NCI-H510A treated with DMSO at 0.1 percent for 48 hours (cell line): ENCODE data around the gene TFPI.
A peak's percentile ranks its signal among the peaks of the same experiment; 100 is the strongest.

Experiments
- DNase-seq: peaks from one replicate; lab custom pipeline; 2025; lab: John Stamatoyannopoulos, UW

The TFPI gene

DNA sequence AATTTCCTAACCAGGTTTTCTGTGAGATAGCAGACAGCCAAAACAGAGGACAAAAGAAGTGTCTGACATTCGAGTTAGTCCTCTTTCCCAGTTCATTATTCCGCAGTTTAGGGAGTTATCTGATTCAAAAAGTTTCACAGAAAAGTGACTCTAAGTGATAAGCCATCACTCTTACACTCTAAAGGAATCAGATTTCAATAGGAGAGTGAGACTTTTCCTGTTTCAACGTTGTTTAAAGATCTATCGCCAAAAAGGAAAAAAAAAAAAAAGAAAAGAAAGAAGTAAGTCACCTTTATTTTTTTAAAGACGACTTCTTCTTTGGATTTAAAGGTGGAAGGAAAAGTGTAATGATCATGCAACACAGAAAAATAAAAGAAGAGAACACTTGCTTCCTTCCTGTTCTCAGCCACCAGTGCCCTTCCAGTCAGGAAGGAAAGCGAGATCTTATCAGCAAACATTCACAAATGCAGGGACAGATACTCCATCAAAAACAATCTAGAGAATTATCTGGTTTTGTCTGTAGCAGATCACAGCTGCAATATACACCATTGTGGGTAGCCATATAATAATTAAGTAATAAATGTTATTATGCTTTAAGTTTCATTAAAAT, 49.8 kb downstream of the TFPI start:
- no peak for DNase-seq

GRCh38 chr2:187503700-187504099, 50.5 kb downstream of the TFPI start:
- DNase-seq, result no peak

GRCh38 chr2:187502467-187502866, 51.8 kb downstream of the TFPI start:
- no peak for DNase-seq

DNA sequence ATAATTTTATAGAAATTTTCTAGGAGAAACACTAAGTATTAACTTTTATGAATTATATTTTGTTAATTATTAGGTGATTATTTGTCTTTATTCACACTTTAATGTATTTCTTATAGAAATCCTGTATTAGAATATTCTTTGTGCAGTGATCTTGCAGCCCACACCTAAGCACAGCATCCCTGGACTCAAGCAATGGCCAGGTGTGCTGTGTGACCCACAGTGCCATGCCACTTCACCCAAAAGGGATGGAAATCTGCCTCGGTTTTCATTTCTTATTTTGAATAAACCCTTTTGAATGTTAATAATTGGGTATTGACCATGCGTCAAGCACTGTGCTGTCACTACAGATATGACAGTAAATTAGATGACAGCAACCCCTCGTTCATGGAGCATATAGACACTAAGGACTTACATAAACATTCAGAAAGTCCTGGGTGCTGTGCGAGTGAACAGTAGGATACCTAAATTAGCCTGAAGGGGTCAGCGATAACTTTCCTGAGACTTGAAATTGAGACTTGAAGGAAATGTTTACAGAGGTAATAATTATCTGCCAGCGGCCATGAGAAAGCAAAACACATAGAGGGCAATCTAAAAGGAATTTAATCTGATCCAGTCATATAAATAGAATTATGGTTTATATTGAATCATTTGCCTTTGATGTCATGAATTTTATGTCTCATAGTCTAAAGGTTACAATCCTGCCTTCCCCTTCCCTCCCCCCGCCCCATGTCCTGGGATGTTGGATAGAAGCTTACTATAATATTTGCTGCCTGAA, 53.5 kb downstream of the TFPI start:
- DNase-seq, result peak; percentile 28

DNA sequence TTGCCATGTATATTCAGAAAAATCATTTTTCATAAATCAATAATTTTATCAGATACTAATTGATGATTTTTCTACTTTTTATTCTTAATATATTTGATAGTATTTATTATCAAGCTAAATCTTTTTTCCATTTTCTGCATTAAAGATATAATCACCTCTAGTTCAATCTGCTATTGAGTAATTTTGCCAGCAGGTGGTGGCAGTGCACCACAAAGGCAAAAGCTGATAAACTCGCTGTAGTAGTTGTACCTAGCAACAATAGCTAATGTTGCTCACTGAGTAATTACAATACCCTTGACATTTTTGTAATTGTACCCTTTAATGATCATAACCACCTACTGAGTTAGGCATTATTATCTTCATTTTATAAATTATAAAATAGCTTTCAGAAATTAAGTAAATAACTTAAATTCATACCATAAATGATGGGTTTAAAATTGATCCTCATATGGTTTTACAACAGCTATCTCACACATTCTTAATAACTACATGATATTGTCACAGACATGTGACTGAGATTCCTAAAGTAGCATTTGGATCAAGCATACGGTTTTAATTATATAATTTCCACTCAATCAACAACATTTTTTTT, 54.2 kb downstream of the TFPI start:
- DNase-seq, result peak; percentile 81

DNA sequence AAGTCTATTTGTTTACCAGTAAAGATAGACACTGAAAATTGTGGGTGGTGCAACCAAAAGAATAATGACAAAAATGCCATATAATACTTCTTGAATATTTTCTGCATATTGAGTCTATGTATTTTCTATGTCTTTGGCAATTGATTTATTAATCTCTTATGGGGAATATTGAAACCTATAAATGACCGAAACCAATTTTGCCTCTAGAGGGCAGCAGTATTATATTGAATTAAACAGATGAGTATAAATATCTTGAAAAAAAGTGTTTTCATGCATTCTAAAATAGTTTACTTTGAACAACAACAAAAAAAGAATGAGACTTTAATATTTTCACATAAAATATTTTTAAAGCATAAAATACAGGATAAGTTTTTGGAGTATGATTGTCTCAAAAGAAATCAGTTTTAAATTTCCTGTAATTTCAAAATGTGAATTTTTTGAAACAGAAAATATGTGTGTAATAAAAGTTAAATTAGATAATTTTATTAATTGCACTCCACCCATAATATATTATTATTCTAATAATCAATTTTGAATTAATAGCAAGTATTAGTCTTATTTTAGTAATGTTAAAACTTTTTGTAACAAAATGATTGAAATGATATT, 56.3 kb downstream of the TFPI start:
- DNase-seq, result peak; percentile 32

DNA sequence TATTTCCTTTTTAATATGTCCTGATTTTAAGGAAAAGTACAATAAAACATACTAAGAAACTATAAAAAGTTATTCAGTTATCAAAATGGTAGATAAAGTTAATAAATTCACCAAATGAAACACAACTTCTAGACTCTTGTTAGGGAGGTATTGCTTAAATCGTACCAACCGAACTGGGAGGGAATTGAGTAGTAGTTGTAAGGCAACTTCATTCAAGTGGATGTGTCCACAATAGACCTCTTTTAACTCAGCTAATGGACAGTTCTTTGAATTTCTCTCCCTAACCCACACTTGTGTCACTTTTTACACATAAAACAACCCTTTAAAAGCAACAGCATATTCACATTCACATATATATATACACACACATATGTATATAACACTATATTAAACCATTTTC, 57.1 kb downstream of the TFPI start:
- DNase-seq, result no peak

DNA sequence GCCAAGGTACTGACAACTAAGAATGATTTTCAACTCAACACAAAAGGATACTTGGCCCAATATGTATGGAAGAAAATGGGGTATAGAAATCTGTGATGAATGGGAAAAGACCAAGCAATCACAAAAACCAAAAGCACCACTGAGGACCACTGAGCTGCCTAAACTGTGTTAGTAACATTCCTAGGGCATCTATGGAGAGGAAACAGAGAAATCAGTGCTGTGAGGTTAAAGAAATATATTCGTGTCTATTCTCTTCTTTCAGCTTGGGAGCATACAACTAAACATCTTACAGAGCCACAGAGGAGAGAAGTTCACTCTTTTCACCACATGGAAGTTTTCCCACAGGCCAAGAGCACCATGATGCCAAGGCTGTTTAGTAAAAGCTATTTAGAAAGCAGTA, 58.9 kb downstream of the TFPI start:
- no peak for DNase-seq

DNA sequence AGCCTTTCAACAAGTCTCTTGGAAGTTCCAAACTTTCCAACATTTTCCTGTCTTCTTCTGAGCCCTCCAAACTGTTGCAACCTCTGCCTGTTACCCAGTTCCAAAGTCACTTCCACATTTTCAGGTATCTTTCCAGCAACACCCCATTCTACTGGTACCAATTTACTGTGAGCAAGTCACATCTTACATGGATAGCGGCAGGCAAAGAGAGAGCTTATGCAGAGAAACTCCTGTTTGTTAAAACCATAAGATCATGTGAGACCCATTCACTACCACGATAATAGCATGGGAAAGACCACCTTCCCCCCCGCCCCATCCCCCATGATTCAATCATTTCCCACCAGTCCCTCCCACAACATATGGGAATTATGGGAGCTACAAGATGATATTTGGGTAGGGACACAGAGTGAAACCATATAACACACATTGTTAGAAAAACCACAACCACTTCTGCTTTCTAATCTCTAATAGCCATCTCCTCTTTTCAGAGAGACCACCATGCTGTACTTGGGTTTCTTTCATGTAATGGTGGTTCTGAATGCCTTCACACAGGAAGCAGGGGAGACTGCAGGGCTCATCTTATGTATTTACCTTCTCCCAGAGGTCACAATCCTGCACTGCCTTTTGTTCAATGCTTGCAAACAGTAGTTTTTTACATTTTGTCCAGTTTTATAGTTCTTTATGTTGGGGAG, 60.2 kb downstream of the TFPI start:
- DNase-seq, result no peak

- DNase-seq, result no peak
Observed at GRCh38 chr2:187493180-187493579, 61.1 kb downstream of the TFPI start.

- no peak for DNase-seq
Observed at GRCh38 chr2:187486241-187486640, 68.0 kb downstream of the TFPI start.

DNA sequence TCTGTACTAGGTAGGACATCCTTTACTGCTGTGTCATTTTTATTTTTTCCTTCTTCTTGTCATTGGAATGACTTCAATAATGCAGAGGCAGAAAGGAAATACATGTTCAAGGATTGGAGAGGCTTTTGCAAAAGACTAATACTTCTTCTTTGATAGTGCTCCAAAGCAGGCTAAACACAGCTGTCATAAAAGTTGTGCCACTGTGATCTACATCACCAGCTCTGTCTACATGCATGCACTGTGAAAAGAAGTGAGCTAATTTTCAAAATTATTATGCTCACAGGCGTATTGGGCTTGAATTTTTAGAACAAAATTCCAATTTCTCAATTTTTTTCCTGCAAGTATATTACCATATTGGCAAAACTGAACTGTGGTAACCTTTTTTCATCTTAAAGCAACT, 68.7 kb downstream of the TFPI start:
- DNase-seq, result no peak

GRCh38 chr2:187483537-187483936, 70.7 kb downstream of the TFPI start:
- no peak for DNase-seq

- no peak for DNase-seq
Observed at GRCh38 chr2:187482796-187483195, 71.4 kb downstream of the TFPI start.

- DNase-seq, result no peak
Observed at GRCh38 chr2:187481543-187481942, 72.7 kb downstream of the TFPI start.

DNA sequence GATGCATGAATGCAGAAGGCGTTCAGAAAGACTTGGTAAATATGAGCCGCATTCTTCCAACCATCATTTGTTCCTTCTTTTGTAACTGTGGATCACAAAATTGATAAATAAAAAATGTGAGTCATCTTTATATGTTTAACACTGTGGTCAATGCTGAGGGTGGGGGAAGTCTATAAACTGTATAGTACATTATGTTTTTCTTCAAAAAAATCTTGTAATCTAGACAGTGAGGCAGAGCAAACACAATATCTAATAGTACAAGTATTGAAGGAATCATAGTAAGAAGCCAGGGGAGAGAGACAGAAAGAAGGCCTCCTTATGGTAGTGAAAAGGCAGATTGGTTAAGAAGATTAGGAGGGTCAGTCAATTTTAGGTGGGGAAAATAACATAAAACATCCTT, 75.5 kb downstream of the TFPI start:
- no peak for DNase-seq

GRCh38 chr2:187477051-187477450, 77.2 kb downstream of the TFPI start:
- DNase-seq, result no peak

GRCh38 chr2:187475499-187476248, 78.6 kb downstream of the TFPI start:
- no peak for DNase-seq

DNA sequence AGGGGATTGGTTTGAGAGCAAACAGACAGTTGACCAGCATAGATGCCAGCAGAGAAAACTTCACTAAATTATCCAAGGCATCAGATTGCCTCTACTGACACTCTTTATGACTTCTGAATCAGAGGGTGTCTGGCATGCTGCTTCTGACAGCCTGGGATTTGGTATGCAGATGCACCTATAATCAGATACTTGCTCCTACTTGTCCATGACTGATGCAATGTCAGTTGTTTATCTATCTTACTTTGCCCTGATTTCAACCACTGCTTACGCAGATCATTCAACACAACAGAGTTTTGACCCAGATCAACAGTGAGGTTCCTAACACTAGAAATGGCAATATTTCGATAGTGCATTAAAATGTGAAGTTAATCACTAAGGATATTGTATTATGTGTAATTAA, 83.5 kb downstream of the TFPI start:
- no peak for DNase-seq

- DNase-seq, result no peak
Observed at GRCh38 chr2:187469538-187469937, 84.7 kb downstream of the TFPI start.

GRCh38 chr2:187468262-187468661, 86.0 kb downstream of the TFPI start:
- no peak for DNase-seq
